Endothelial cell of umbilical vein (primary cell): Measurements from ENCODE around the gene TMEM144.

Experiments
- CTCF ChIP-seq, 2 donors: IDR thresholded peaks; 1 replicate in 1 of 2; 2 replicates in 1 of 2; pipeline ENCODE4 v1.5.1; 2011; ENCODE audit warnings: low read length in 2 of 2, mild to moderate bottlenecking in 2 of 2, moderate library complexity in 2 of 2, control low read depth in 1 of 2, inconsistent platforms in 1 of 2, low read depth in 1 of 2; ENCODE audit not compliant: insufficient read depth in 1 of 2; ENCODE audit errors: extremely low read depth in 1 of 2
- POLR2A ChIP-seq: IDR thresholded peaks from 2 replicates; pipeline ENCODE4 v1.6.1; 2012; ENCODE audit warnings: low read depth, mild to moderate bottlenecking, control low read depth, low read length
- POLR2AphosphoS5 ChIP-seq: IDR thresholded peaks from 2 replicates; pipeline ENCODE4 v1.6.1; 2012; ENCODE audit warnings: low read depth, mild to moderate bottlenecking, control low read depth, low read length, moderate library complexity; ENCODE audit not compliant: insufficient read depth

- TF ChIP-seq CTCF (IDR thresholded peaks at IDR 0.05; ENCODE audit: extremely low read depth in 1 of 2, insufficient read depth in 1 of 2, low read depth in 1 of 2, low read length in 2 of 2), result no peak
- no peak for TF ChIP-seq POLR2AphosphoS5
- TF ChIP-seq POLR2A, result no peak
Measured at GRCh38 chr4:158300012-158300411, 89.7 kb downstream of the TMEM144 start.
